Small intestine (tissue), 7 donors: Measurements from ENCODE around the gene UBE2J2. TPM values are rescaled to one million over a fixed set of nuclear protein-coding genes. Genes with fewer than 3 reads are reported as not detected.
"Not testable (repeated sequence)": the region's sequence is repeated elsewhere in the genome, so short reads cannot be mapped to it uniquely, and the experiment has no call there.

ENCODE experiments used
- DNase-seq, 2 donors: peaks; one replicate each; pipeline versions ENCODE4 v3.0.0 to v3.0.0-alpha.2; 2013
- FAIRE-seq: peaks from 2 replicates; lab custom pipeline; 2012; peaks lifted over from hg19 to GRCh38; lab: Jason Lieb, UNC
- H3K27ac ChIP-seq, 3 donors: one replicate each; pipeline ENCODE4 v1.5.1; 2013; ENCODE audit warnings: low read length in 2 of 3, mild to moderate bottlenecking in 2 of 3, control low read depth in 1 of 3, inconsistent platforms in 1 of 3, low read depth in 1 of 3, moderate library complexity in 1 of 3
- H3K27me3 ChIP-seq, 3 donors: one replicate each; pipeline ENCODE4 v1.6.1; 2013; ENCODE audit warnings: low read length in 3 of 3, inconsistent platforms in 1 of 3; ENCODE audit not compliant: control insufficient read depth in 3 of 3, insufficient read depth in 3 of 3
- H3K36me3 ChIP-seq, 3 donors: one replicate each; pipeline ENCODE4 v1.6.1; 2013; ENCODE audit warnings: low read length in 3 of 3, inconsistent platforms in 1 of 3, low read depth in 1 of 3, mild to moderate bottlenecking in 1 of 3, moderate library complexity in 1 of 3; ENCODE audit not compliant: control insufficient read depth in 3 of 3, insufficient read depth in 2 of 3
- H3K4me1 ChIP-seq, 3 donors: one replicate each; pipeline ENCODE4 v1.6.1; 2013; ENCODE audit warnings: low read length in 2 of 3, inconsistent platforms in 1 of 3, low read depth in 1 of 3, mild to moderate bottlenecking in 1 of 3, moderate library complexity in 1 of 3; ENCODE audit not compliant: control insufficient read depth in 3 of 3, insufficient read depth in 2 of 3
- H3K4me3 ChIP-seq, 3 donors: one replicate each; pipeline ENCODE4 v1.5.1; 2013; ENCODE audit warnings: low read length in 3 of 3, control low read depth in 1 of 3, inconsistent platforms in 1 of 3, low read depth in 1 of 3, mild to moderate bottlenecking in 1 of 3, moderate library complexity in 1 of 3
- H3K9me3 ChIP-seq, 2 donors: one replicate each; pipeline ENCODE4 v1.6.1; 2013; ENCODE audit warnings: low read depth in 1 of 2, low read length in 1 of 2; ENCODE audit not compliant: control insufficient read depth in 2 of 2, insufficient read depth in 1 of 2
- WGBS, 3 donors: extraction: QIAGEN DNeasy Blood & Tissue Kit; methylation state at CpG; one replicate each; pipeline ENCODE4 v1.1.7; 2013; 5-methylcytosine and 5-hydroxymethylcytosine counted together
- polyA plus RNA-seq, 4 donors: library from polyadenylated mRNA; stranded (reverse) in 3 of 4; unstranded in 1 of 4; fragments of 200-250 nt in 3 of 4; fragments of 120-200 nt in 1 of 4; gene quantifications; one replicate each; pipeline versions ENCODE4 v1.2.1 to v1.2.3, GENCODE V29; 2013
- donor health status: healthy with polysubstance abuse.
- donor health status: control.
- donor health status: control.
- donor health status: Bipolar disorder and iron deficiency.
- donor health status: healthy.

The UBE2J2 gene
- polyA plus RNA-seq, 4 donors = 45.9 to 67.0 (median 60.7) TPM

GRCh38 chr1:1318131-1318652 is 44.5 kb upstream of the UBE2J2 start:
- Histone ChIP-seq H3K27ac (no peak overlapping the region), H3K36me3 (peaks cover 10 to 89% (median 18%) of the 10 kb centered on the region in 3 donors)

GRCh38 chr1:1317420-1317819 is 43.8 kb upstream of the UBE2J2 start:
- no peak overlapping the region for H3K27ac ChIP-seq

More at GRCh38 chr1:1318131-1318652, 44.5 kb upstream of the UBE2J2 start:
- no peaks in the 10 kb centered on the region for H3K27me3 ChIP-seq
- 56 to 70% (median 69%) methylated on average over 9 of the region's 9 CpGs for WGBS, 3 donors
- H3K4me1 ChIP-seq = peaks cover 0 to 5% (median 1%) of the 10 kb centered on the region in 3 donors
- FAIRE-seq (no peak), DNase-seq (peak in 1 of 2 donors; percentile 65)
- no peak overlapping the region for H3K4me3 ChIP-seq
- no peaks in the 10 kb centered on the region for H3K9me3 ChIP-seq

GRCh38 chr1:1316199-1316598 is 42.5 kb upstream of the UBE2J2 start:
- FAIRE-seq, H3K27me3 ChIP-seq, H3K27ac ChIP-seq, H3K4me3 ChIP-seq, H3K9me3 ChIP-seq, H3K4me1 ChIP-seq, DNase-seq: not testable (repeated sequence)
- WGBS, 3 donors = 84 to 90% (median 87%) methylated on average over 8 of the region's 8 CpGs
- H3K36me3 ChIP-seq = peaks cover 19 to 93% (median 25%) of the 10 kb centered on the region in 3 donors

More at GRCh38 chr1:1317420-1317819, 43.8 kb upstream of the UBE2J2 start:
- 86 to 94% (median 89%) methylated on average over 6 of the region's 6 CpGs for WGBS, 3 donors
- no peak overlapping the region for H3K4me3 ChIP-seq
- no peak for DNase-seq
- peaks cover 14 to 91% (median 25%) of the 10 kb centered on the region in 3 donors for H3K36me3 ChIP-seq
- FAIRE-seq = no peak
- no peaks in the 10 kb centered on the region for H3K4me1 ChIP-seq
- H3K27me3 ChIP-seq = no peaks in the 10 kb centered on the region
- no peaks in the 10 kb centered on the region for H3K9me3 ChIP-seq

GRCh38 chr1:1315435-1315954 is 41.8 kb upstream of the UBE2J2 start:
- H3K27ac ChIP-seq = no peak overlapping the region
- DNase-seq = no peak
- H3K4me3 ChIP-seq = no peak overlapping the region
- H3K4me1 ChIP-seq = no peaks in the 10 kb centered on the region
- WGBS, 3 donors = 74 to 87% (median 86%) methylated on average over 13 to 25 of the region's 26 CpGs
- no peak for FAIRE-seq
- no peaks in the 10 kb centered on the region for H3K9me3 ChIP-seq
- no peaks in the 10 kb centered on the region for H3K27me3 ChIP-seq
- peaks cover 19 to 93% (median 25%) of the 10 kb centered on the region in 3 donors for H3K36me3 ChIP-seq

- H3K4me3 ChIP-seq = no peak overlapping the region
- H3K4me1 ChIP-seq = peaks cover 0 to 5% (median 0%) of the 10 kb centered on the region in 3 donors
- DNase-seq = no peak
- no peaks in the 10 kb centered on the region for H3K27me3 ChIP-seq
- no peak for FAIRE-seq
- H3K36me3 ChIP-seq = peaks cover 19 to 93% (median 25%) of the 10 kb centered on the region in 3 donors
- 87 to 92% (median 91%) methylated on average over 23 of the region's 23 CpGs for WGBS, 3 donors
- no peaks in the 10 kb centered on the region for H3K9me3 ChIP-seq
- no peak overlapping the region for H3K27ac ChIP-seq
Observed at GRCh38 chr1:1314678-1315335, 41.2 kb upstream of the UBE2J2 start.

- Histone ChIP-seq H3K4me1 (peaks cover 0 to 10% (median 0%) of the 10 kb centered on the region in 3 donors), H3K27ac (no peak overlapping the region), H3K36me3 (peaks cover 19 to 93% (median 21%) of the 10 kb centered on the region in 3 donors), H3K4me3 (no peak overlapping the region), H3K27me3 (no peaks in the 10 kb centered on the region), H3K9me3 (no peaks in the 10 kb centered on the region)
- 94% methylated on average over 15 of the region's 15 CpGs for WGBS, 3 donors
- no peak for DNase-seq
- no peak for FAIRE-seq
Observed at GRCh38 chr1:1314237-1314586, 40.6 kb upstream of the UBE2J2 start.

- no peak overlapping the region for H3K4me3 ChIP-seq
- no peak overlapping the region for H3K27ac ChIP-seq
- H3K36me3 ChIP-seq = peaks cover 16 to 88% (median 21%) of the 10 kb centered on the region in 3 donors
- 89 to 93% (median 91%) methylated on average over 33 to 37 of the region's 37 CpGs for WGBS, 3 donors
- peaks cover 0 to 10% (median 0%) of the 10 kb centered on the region in 3 donors for H3K4me1 ChIP-seq
- H3K27me3 ChIP-seq = no peaks in the 10 kb centered on the region
- no peak for FAIRE-seq
- no peak for DNase-seq
- no peaks in the 10 kb centered on the region for H3K9me3 ChIP-seq
Observed at GRCh38 chr1:1313500-1314236, 40.0 kb upstream of the UBE2J2 start.
